ENCODE data around the gene LAMC3.

Gene LAMC3

DNA sequence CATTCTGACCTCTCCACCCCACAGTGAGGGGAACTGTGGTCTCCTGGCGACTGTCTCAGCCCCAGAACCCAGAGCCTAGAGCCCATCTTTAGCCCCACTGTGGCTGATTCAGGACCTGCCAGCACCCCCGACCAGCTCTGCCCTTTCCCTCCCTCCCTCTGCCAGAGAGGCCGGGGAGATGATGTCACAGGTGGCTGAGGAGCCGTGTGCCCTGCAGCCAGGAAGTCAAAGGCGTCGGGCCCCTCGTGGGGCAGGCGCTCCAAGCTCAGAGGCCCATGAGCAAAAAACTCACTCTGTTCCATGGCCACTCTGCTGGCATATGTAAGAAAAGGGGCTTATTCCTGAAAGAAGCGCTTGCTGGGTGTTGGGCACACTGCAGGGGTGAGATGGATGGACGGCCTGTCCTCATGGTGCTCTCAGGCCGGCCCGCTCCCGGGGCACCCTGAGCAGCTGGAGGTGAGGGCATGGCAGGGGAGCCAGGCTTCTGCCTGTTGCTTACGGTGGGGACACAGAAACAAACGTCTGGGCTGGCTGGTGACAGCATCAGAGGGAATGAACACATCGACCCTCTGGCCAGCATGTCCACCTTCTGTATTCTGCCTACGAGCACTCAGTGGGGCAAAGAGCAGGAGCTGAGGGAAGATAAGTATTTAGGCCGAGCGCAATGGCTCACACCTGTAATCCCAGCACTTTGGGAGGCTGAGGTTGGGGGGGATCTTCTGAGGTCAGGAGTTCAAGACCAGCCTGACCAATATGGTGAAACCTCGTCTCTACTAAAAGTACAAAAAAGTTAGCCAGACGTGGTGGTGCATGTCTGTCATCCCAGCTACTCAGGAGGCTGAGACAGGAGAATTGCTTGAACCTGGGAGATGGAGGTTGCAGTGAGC is 41.1 kb downstream of the LAMC3 start:
- no peak for DNase-seq

GRCh38 chr9:131050831-131051230 is 41.9 kb downstream of the LAMC3 start:
- no peak for DNase-seq

- no peak for DNase-seq
Measured at GRCh38 chr9:131051592-131052517, 42.9 kb downstream of the LAMC3 start.

- no peak for DNase-seq
Measured at GRCh38 chr9:131053896-131054295, 44.9 kb downstream of the LAMC3 start.

- no peak for DNase-seq
Measured at GRCh38 chr9:131056781-131057506, 48.0 kb downstream of the LAMC3 start.

GRCh38 chr9:131060900-131061630 is 52.1 kb downstream of the LAMC3 start:
- no peak for DNase-seq

GRCh38 chr9:131062969-131063368 is 54.0 kb downstream of the LAMC3 start:
- DNase-seq, result no peak

DNA sequence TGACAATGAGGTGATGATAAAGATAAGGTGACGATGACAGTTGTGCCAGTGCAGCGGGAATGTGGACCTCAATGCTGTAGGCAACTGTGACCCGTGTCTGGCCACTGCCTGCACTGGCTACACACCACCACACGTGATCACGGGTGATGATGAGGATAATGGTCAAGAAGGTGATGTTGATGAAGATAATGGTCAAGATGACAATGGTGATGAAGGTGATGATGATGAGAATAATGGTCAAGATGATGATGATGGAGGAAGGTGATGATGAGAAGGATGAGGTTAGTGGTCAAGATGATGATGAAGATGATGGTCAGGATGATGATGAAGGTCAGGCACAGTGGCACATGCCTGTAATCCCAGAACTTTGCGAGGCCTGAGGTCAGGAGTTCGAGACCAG is 56.6 kb downstream of the LAMC3 start:
- DNase-seq, result no peak

DNA sequence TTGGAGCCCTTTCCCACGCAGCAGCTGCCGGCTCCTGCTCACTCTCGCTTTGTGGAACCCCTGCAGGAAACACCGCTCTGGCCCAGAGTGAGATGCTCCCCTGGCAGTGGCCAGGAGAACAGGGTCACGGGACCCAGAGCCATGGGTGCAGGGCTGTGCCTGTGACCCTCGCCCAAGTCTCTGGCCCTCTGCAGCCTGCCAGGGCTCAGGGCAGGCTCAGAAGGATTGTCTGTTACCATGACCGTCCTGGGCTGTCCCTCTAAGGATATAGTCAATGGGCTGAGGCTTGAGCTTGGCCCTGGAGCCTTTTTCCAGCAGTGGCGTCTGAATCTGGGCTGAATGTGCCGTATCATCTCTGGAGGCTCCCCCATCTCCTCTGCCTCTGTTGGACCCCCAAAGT is 58.7 kb downstream of the LAMC3 start:
- no peak for DNase-seq

GRCh38 chr9:131068076-131068816 is 59.3 kb downstream of the LAMC3 start:
- no peak for DNase-seq

DNA sequence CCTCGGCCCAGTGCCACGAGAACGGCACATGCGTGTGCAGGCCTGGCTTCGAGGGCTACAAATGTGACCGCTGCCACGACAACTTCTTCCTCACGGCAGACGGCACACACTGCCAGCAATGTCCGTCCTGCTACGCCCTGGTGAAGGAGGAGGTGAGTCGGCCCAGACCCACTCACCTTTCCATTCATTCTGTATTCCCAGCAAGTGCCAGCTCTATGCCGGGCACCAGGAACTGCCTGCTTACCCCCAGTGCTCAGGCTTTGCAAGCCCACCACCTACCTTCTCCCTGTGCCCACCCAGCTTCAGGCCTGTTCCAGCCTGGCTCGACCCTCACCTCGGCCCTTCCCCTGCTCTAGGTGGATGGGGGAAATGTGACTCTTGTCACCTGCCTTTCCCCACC is 60.7 kb downstream of the LAMC3 start:
- DNase-seq, result no peak

DNA sequence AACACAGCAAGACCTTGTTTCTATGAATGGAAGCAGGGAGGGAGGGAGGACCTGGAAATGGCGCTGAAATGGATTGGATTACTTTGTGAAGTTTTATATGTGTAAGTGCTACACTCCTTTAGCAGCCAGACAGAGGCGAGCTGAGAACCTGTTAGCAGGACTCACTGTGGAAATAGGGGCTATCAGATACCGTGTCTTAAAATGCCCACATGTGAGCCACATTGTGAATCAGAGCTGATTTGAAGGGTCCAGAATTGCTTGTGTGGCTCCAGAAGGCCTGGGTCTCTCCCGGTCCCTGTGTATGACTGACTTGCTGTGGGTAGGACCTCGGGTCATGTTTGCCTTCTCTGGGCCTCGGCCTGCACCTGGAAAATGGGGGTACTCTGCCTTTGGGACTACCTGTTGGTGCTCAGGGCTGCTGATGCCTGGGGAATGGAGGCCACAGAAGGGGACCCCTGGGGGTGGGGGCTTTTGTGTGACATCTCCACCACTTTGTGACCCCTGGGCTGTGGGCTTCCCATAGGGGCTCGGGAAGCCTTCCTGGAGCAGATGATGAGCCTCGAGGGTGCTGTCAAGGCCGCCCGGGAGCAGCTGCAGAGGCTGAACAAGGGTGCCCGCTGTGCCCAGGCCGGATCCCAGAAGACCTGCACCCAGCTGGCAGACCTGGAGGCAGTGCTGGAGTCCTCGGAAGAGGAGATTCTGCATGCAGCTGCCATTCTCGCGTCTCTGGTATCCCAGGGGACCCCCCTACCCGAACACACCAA is 63.3 kb downstream of the LAMC3 start:
- no peak for DNase-seq

DNA sequence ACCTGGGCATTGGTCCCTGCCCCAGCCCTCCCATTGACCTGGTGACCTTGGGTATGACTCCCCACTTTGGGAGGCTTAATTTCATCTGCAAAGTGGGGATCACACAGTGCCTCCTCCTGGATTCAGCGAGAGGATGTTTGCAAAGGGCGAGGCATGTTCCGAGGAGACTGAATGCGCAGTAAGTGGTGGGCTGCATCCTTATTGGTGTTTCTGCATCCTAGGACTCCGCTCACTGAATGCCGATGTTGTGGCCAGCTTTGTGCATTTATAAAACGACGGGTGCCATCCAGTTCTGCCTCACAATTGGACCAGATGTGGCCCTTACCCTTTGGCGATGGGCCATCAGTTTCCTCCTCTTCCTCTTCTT is 63.9 kb downstream of the LAMC3 start:
- DNase-seq, result no peak

DNA sequence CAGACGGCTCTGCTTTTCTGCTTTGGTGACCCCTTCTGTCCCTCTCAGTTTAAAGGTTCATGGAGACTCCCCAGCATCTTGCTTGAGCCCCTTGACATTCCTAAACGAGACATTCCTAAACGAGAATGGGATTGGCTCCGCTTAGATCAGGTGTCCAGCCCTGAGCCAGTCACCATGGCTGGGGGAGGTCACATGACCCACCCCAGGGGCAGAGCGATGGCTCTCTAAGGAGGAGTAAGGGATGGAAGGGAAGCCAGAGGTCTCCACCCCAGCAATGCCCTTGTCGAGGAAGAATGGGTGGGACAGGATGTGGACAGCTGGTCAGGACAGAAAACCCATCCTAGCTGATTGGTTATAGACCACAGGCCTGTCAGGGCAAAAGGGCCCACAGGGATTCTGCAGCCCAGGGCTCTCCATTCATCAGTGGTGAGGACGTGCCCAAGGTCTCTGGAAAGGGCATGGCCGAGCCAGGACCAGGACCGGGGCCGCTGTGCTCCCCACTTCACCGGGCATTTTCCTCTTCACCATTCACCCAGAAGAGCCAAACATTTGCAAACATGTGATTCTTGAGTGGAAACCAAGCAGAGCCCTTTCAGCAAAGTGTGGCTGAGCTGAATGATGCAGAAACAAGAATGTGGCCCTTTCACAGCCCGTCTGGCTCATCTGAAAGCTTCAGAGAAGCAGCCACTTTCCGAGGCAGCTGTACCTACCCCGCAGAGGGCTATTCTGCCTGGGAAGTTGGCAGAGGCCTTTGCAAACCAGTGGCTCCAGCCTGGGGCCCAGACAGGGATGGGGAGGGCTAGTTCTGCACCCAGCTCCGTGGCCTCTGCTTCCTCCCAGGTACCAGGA is 67.6 kb downstream of the LAMC3 start:
- DNase-seq, result no peak

- no peak for DNase-seq
Measured at GRCh38 chr9:131078427-131079366, 69.7 kb downstream of the LAMC3 start.

GRCh38 chr9:131080589-131080988 is 71.6 kb downstream of the LAMC3 start:
- no peak for DNase-seq

- DNase-seq, result no peak
Measured at GRCh38 chr9:131081868-131082267, 72.9 kb downstream of the LAMC3 start.

GRCh38 chr9:131082774-131083512 is 74.0 kb downstream of the LAMC3 start:
- no peak for DNase-seq
